Muscle of leg (tissue), 11 donors: Measurements from ENCODE around the gene FAM163B. TPM values are rescaled to one million over a fixed set of nuclear protein-coding genes. Genes with fewer than 3 reads are reported as not detected.

ENCODE experiments used
- DNase-seq: peaks from one replicate; pipeline ENCODE4 v3.0.0; 2013
- H3K27ac ChIP-seq: one replicate; pipeline ENCODE4 v1.5.1; 2013; ENCODE audit warnings: mild to moderate bottlenecking, low read length, control low read depth
- H3K27me3 ChIP-seq: one replicate; pipeline ENCODE4 v1.6.1; 2013; ENCODE audit warnings: low read length; ENCODE audit not compliant: control insufficient read depth, insufficient read depth
- H3K36me3 ChIP-seq: one replicate; pipeline ENCODE4 v1.6.1; 2013; ENCODE audit warnings: low read length; ENCODE audit not compliant: control insufficient read depth, insufficient read depth
- H3K4me1 ChIP-seq: one replicate; pipeline ENCODE4 v1.6.1; 2013; ENCODE audit warnings: low read length; ENCODE audit not compliant: control insufficient read depth, insufficient read depth
- H3K4me3 ChIP-seq: one replicate; pipeline ENCODE4 v1.5.1; 2013; ENCODE audit warnings: low read length, control low read depth
- H3K9me3 ChIP-seq: replicated peaks from 2 replicates; pipeline ENCODE4 v1.6.1; 2013; ENCODE audit warnings: low read depth, low read length; ENCODE audit not compliant: control insufficient read depth
- WGBS: methylation state at CpG from one replicate; pipeline ENCODE4 v1.1.5; 2013; ENCODE audit warnings: missing lambda C conversion rate; ENCODE audit not compliant: insufficient coverage; 5-methylcytosine and 5-hydroxymethylcytosine counted together
- polyA plus RNA-seq, 8 donors: library from polyadenylated mRNA; unstranded; fragments of 120-200 nt; gene quantifications; one replicate each; pipeline versions ENCODE4 v1.2.1 to v1.2.3, GENCODE V29; 2013; ENCODE audit warnings: inconsistent platforms in 1 of 8, low replicate concordance in 1 of 8; ENCODE audit not compliant: insufficient read length in 8 of 8, insufficient read depth in 1 of 8
- total RNA-seq: library from RNA; stranded (reverse); fragments of 120-200 nt; gene quantifications from one replicate; pipeline ENCODE4 v1.2.4, GENCODE V29; 2013

The FAM163B gene
- total and polyA plus RNA-seq, 9 donors: 0.13 to 0.36 (median 0.18) TPM; not detected in 6

GRCh38 chr9:133647765-133648469 is 38.7 kb upstream of the FAM163B start:
- WGBS: 77% methylated on average over 21 of the region's 25 CpGs
- no peak for DNase-seq
- H3K9me3 ChIP-seq: no peaks in the 10 kb centered on the region
- H3K27me3 ChIP-seq: peaks cover 27% of the 10 kb centered on the region
- H3K4me3 ChIP-seq: no peak overlapping the region
- no peak overlapping the region for H3K27ac ChIP-seq
- H3K4me1 ChIP-seq: no peaks in the 10 kb centered on the region
- no peaks in the 10 kb centered on the region for H3K36me3 ChIP-seq

DNA sequence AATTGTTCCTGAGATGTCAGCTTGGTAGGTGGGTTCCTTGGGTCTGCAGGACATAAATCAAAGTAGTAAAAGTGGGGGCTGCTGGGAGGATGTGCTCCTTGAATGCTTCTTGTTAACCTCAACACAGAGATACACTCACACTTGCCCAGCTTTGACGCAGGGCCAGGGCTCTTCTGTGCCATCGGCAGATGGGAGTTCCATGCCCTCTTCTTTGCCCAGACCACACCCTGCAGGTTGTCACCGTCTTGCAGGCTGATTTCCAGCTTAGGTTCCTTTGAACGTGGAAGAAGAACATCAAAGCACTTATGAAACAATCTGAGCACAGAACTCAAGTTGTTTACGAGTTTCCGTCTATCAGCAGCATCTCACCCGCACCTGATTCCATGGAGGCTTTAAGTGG is 38.0 kb upstream of the FAM163B start:
- WGBS: 58% methylated on average over 7 of the region's 7 CpGs
- no peak overlapping the region for H3K27ac ChIP-seq
- H3K4me1 ChIP-seq: no peaks in the 10 kb centered on the region
- H3K36me3 ChIP-seq: no peaks in the 10 kb centered on the region
- no peak for DNase-seq
- H3K4me3 ChIP-seq: no peak overlapping the region
- no peaks in the 10 kb centered on the region for H3K9me3 ChIP-seq
- H3K27me3 ChIP-seq: peaks cover 27% of the 10 kb centered on the region

DNA sequence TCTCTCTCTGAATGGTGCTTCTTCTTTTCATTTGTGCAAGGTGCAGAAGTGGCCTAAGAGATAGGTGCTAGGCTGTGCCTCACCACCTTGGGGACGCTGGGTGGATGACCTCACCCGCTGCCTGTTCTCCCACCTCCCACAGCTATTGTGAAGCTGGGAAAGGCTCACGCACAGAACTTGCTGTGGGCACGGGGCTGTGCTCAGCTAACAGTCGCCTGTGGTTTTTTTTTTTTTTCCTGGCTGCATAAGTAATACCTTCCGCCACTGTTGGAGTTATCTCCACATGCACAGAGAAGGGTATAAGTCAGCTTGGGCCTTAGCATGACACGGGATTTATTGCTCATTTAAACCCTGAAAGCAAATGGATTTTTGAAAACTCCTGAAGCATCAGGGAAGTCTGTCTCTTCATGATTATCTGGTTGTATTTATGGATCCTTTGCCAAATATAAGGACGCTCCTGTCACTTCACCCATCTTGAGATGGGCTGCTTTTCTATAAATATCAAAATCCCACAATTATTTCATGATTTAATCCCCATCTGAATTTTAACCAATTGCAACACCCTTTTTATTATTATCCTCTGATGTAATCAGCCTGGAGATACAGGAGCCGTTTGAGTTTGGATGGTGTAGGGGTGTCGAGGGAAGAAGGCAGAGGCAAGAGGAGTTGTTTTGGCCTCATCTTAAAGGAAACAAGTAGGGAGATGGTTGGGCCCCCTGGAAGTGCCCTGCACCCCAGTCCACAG is 36.0 kb upstream of the FAM163B start:
- H3K9me3 ChIP-seq: no peaks in the 10 kb centered on the region
- peaks cover 2% of the 10 kb centered on the region for H3K4me1 ChIP-seq
- 73% methylated on average over 2 of the region's 10 CpGs for WGBS
- DNase-seq: no peak
- no peaks in the 10 kb centered on the region for H3K36me3 ChIP-seq
- H3K4me3 ChIP-seq: no peak overlapping the region
- peaks cover 26% of the 10 kb centered on the region for H3K27me3 ChIP-seq
- H3K27ac ChIP-seq: no peak overlapping the region

DNA sequence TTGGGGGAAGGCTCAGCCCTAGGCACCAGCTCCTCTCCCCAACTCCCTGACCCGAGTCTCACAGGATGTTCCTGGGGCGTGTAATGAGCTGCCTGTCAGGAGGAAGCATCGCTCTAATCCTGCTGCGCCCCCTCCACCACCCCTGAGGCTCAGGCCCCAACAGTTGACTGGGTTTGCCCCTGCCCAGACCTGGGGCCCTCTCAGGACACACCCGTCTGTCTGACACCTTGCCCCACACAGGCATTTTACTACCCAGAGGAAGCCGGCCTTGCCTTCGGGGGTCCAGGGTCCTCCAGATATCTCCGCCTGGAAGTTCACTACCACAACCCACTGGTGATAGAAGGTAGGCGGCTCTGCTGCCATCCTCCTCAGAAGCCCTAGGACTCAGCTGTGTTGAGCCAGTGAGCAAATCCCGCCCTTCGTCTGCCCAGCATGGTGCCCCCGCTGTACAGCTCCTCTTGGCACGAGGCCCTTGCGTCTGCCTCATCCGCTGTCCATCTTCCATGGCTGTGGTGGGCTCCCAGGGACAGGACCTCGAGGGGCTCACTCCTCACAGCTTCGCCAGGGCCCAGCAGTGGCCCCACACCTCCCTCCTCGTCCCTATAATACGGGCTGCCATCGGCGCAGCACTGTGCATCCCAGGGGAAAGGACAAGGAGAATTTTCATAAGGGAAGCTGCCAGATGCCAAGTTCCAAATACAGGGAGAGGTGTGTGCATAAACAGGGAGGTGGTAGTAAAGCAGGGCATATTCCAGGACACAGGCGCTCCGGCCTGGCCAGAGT is 35.0 kb upstream of the FAM163B start:
- Histone ChIP-seq H3K9me3 (no peaks in the 10 kb centered on the region), H3K27me3 (peaks cover 22% of the 10 kb centered on the region), H3K36me3 (no peaks in the 10 kb centered on the region), H3K4me1 (peaks cover 2% of the 10 kb centered on the region), H3K27ac (no peak overlapping the region), H3K4me3 (no peak overlapping the region)
- 73% methylated on average over 18 of the region's 23 CpGs for WGBS
- DNase-seq: no peak

GRCh38 chr9:133643362-133643755 is 34.2 kb upstream of the FAM163B start:
- H3K9me3 ChIP-seq: no peaks in the 10 kb centered on the region
- no peaks in the 10 kb centered on the region for H3K36me3 ChIP-seq
- no peak overlapping the region for H3K27ac ChIP-seq
- H3K27me3 ChIP-seq: peaks cover 20% of the 10 kb centered on the region
- DNase-seq: no peak
- H3K4me3 ChIP-seq: no peak overlapping the region
- 88% methylated on average over 17 of the region's 20 CpGs for WGBS
- H3K4me1 ChIP-seq: peaks cover 8% of the 10 kb centered on the region

- no peak overlapping the region for H3K27ac ChIP-seq
- H3K27me3 ChIP-seq: peaks cover 17% of the 10 kb centered on the region
- 53% methylated on average over 6 of the region's 16 CpGs for WGBS
- no peaks in the 10 kb centered on the region for H3K36me3 ChIP-seq
- H3K4me1 ChIP-seq: peaks cover 9% of the 10 kb centered on the region
- H3K4me3 ChIP-seq: no peak overlapping the region
- no peaks in the 10 kb centered on the region for H3K9me3 ChIP-seq
- no peak for DNase-seq
Observed at GRCh38 chr9:133642708-133643361, 33.6 kb upstream of the FAM163B start.

DNA sequence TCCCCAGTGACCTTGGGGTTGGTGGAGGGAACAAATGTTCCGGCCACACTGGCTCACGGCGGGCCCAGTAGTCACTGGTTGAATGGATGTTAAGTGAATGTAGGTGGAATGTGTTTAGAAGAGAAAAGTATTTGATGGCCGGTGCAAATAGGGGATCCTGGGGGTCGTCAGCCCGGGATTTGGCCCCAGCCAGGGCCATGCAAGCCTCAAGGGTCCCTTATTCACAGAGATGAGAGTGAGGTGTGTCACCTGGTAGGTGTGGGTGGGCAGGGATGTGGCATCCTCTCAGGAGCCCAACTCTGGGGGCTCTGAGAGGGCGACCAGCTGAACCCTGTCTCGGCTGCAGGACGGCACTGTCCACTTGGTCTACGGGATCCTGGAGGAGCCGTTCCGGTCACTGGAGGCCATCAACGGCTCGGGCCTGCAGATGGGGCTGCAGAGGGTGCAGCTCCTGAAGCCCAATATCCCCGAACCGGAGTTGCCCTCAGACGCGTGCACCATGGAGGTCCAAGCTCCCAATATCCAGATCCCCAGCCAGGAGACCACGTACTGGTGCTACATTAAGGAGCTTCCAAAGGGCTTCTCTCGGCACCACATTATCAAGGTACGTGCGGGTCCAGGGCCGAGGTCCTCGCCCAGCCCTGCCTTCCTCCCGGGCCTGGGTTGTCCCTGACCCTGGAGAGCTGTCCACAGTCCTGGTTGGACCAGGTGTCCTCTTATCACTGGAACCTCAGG is 32.8 kb upstream of the FAM163B start:
- H3K4me1 ChIP-seq: peaks cover 9% of the 10 kb centered on the region
- H3K27me3 ChIP-seq: peaks cover 23% of the 10 kb centered on the region
- DNase-seq: no peak
- 92% methylated on average over 22 of the region's 25 CpGs for WGBS
- no peaks in the 10 kb centered on the region for H3K9me3 ChIP-seq
- no peak overlapping the region for H3K27ac ChIP-seq
- no peak overlapping the region for H3K4me3 ChIP-seq
- no peaks in the 10 kb centered on the region for H3K36me3 ChIP-seq

DNA sequence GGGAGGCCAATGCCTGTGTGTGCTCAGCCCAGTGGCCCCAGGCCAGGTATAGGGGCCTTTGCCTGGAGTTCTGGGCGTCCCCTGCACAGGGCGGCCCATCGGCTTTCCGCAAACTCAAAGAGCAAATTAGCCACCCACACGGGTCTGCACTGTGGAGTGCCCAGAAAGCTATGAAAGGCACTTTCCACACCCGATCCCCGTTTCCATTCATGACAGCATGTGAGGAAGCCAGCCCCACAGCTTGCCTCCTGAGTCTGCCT is 32.1 kb upstream of the FAM163B start:
- no peaks in the 10 kb centered on the region for H3K9me3 ChIP-seq
- H3K36me3 ChIP-seq: no peaks in the 10 kb centered on the region
- H3K4me3 ChIP-seq: no peak overlapping the region
- no peak for DNase-seq
- H3K27ac ChIP-seq: no peak overlapping the region
- H3K27me3 ChIP-seq: peaks cover 21% of the 10 kb centered on the region
- H3K4me1 ChIP-seq: peaks cover 9% of the 10 kb centered on the region
- 73% methylated on average over 7 of the region's 7 CpGs for WGBS

DNA sequence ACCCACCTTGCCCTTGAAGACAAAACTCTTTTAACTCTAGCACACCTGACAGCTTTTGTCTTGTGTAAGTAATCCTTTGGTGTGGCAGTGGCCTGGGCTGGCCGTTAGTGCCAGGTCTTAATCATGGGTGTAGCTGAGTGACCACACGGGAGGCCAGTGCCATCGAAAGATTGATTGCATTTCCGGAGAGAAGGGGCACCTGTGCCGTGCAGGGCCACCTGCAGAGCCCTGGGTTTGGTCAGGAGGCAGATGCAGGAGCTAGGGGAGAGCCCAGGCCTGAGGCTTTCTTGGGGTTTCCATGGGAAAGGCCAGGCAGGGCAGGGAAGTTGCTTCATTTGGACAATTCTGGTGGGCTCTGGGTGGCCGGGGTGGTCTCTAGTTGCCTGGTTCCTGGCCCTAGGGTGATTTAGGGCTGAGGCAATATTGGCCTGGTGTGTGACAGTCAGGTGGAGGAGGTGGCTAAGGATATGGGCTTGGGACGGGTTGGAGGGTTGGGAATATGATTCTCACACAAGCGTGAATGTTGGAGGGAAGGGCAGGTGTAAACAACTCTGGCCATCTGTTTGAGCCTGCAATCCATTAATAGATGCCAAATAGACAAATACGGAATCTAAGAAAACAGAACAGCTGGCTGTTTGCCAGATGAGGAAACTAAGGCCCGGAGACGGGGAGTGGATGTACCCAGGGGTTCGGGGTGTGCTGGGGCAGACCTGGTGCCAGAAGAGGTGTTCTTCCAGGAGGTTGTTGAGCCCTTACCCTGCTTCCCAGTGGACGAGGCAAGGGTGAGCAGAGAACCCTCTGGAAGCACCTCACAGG is 31.6 kb upstream of the FAM163B start:
- Histone ChIP-seq H3K9me3 (no peaks in the 10 kb centered on the region), H3K27me3 (peaks cover 21% of the 10 kb centered on the region), H3K4me3 (no peak overlapping the region), H3K4me1 (peaks cover 9% of the 10 kb centered on the region), H3K27ac (no peak overlapping the region), H3K36me3 (no peaks in the 10 kb centered on the region)
- WGBS: 69% methylated on average over 12 of the region's 13 CpGs
- DNase-seq: no peak
